GM21529 (cell line): ENCODE measurements around the gene PTH.

Experiments
- ATAC-seq: cut with Tn5 transposase; IDR thresholded peaks from one replicate; pipeline ENCODE4 v1.9.1; 2021; ENCODE audit not compliant: unreplicated experiment

PTH gene

DNA sequence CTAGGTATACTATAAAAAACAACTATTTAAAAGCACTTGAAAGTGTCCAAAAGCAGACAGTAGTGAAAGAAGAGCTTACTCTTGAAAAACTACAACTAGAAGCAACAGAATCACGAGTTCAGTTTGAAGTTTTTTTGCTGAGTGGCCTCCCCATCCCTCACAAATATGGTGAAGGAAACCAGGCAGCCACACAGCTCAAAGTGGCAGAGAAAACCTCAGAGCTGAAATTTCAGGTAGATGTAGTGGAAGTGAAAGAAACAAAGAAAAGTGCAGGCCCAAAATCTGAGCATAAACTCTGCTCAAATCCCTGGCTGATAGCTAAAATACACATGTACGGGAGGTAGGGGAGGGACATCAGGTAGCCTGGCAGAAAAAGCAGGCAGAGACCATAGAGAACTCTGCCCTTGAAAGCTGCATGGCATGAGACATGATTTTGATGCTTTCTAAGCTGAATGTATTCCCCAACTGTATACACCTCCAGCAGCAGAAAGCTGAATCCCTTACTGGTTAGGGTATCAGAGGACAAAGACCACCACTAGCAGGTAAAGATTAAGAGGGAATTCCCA, 44.9 kb downstream of the PTH start:
- no peak for ATAC-seq

DNA sequence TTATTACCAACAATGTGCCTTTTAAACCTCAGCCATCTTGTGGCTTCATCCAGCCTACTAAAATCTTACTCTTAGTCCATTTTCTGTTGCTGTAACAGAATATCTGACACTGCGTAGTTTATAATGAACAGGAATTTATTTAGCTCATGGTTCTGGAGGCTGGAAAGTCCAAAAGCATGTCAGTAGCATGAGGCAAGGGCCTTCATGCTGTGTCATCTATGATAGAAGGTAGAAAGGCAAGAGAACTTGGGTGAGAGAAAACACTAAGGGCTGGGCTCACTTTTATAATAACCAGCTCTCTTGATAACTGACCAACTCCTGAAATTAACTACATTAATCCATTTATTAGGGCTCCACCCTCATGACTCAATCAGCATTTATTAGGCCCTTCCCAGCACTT, 46.3 kb downstream of the PTH start:
- no peak for ATAC-seq

GRCh38 chr11:13448876-13449275, 46.9 kb downstream of the PTH start:
- ATAC-seq, result no peak

- no peak for ATAC-seq
Observed at GRCh38 chr11:13446444-13446843, 49.4 kb downstream of the PTH start.

DNA sequence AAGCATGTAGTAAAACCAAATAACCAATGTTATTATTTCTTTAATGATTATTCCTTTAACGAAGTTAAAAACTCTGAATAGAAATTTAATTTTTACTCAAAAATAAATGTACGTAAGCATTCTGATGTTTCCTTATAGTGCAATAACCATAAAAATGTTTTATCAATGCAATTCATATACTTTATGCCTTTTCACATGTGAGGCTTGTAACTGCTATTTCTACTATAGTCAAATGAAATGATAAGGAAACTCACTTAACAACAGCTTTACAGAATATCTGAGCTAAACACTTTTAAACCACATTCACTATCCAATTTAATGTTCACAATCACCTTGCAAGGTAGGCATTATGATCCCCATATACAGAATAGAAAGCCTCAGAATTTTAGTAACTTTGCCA, 50.2 kb downstream of the PTH start:
- no peak for ATAC-seq
